ENCODE results near the gene LRRC7.
A peak's percentile ranks its signal among the peaks of the same experiment; 100 is the strongest.
"Not testable (repeated sequence)": the region's sequence is repeated elsewhere in the genome, so short reads cannot be mapped to it uniquely, and the experiment has no call there.

LRRC7 gene

GRCh38 chr1:69702085-69702484 lies 134.4 kb downstream of the LRRC7 start:
- no peak for DNase-seq

GRCh38 chr1:69706473-69706872 lies 138.8 kb downstream of the LRRC7 start:
- no peak for DNase-seq

GRCh38 chr1:69707103-69707502 lies 139.4 kb downstream of the LRRC7 start:
- DNase-seq = no peak

GRCh38 chr1:69710484-69711189 lies 142.9 kb downstream of the LRRC7 start:
- no peak for DNase-seq

- DNase-seq = no peak
Measured at GRCh38 chr1:69711190-69711930, 143.6 kb downstream of the LRRC7 start.

GRCh38 chr1:69717834-69718233 lies 150.1 kb downstream of the LRRC7 start:
- not testable (repeated sequence) for DNase-seq

- DNase-seq = no peak
Measured at GRCh38 chr1:69728206-69728605, 160.5 kb downstream of the LRRC7 start.

- DNase-seq = no peak
Measured at GRCh38 chr1:69733061-69733460, 165.3 kb downstream of the LRRC7 start.

- peak; percentile 8 for DNase-seq
Measured at GRCh38 chr1:69737527-69738185, 169.9 kb downstream of the LRRC7 start.

GRCh38 chr1:69738458-69739250 lies 170.9 kb downstream of the LRRC7 start:
- no peak for DNase-seq

GRCh38 chr1:69739251-69739605 lies 171.5 kb downstream of the LRRC7 start:
- DNase-seq = no peak

GRCh38 chr1:69743146-69743545 lies 175.4 kb downstream of the LRRC7 start:
- DNase-seq = no peak

- DNase-seq = no peak
Measured at GRCh38 chr1:69744381-69744780, 176.7 kb downstream of the LRRC7 start.

GRCh38 chr1:69747207-69747606 lies 179.5 kb downstream of the LRRC7 start:
- DNase-seq = no peak

- DNase-seq = no peak
Measured at GRCh38 chr1:69750638-69751037, 182.9 kb downstream of the LRRC7 start.

GRCh38 chr1:69752831-69753230 lies 185.1 kb downstream of the LRRC7 start:
- DNase-seq = no peak

GRCh38 chr1:69754521-69754920 lies 186.8 kb downstream of the LRRC7 start:
- no peak for DNase-seq

GRCh38 chr1:69755647-69756046 lies 187.9 kb downstream of the LRRC7 start:
- no peak for DNase-seq

- no peak for DNase-seq
Measured at GRCh38 chr1:69765951-69766350, 198.2 kb downstream of the LRRC7 start.

- no peak for DNase-seq
Measured at GRCh38 chr1:69766431-69767180, 198.9 kb downstream of the LRRC7 start.

- DNase-seq = no peak
Measured at GRCh38 chr1:69776555-69776954, 208.8 kb downstream of the LRRC7 start.

- no peak for DNase-seq
Measured at GRCh38 chr1:69777423-69777822, 209.7 kb downstream of the LRRC7 start.

GRCh38 chr1:69777971-69778370 lies 210.2 kb downstream of the LRRC7 start:
- DNase-seq = no peak

Measured in NCI-H1417 treated with DMSO at 0.1 percent for 48 hours (cell line).